ELF-1 (cell line): ENCODE measurements around the gene PICALM.
A peak's percentile ranks its signal among the peaks of the same experiment; 100 is the strongest.
"Not testable (repeated sequence)": the region's sequence is repeated elsewhere in the genome, so short reads cannot be mapped to it uniquely, and the experiment has no call there.

Experiments used
- DNase-seq: peaks from one replicate; pipeline ENCODE4 v3.0.0-alpha.2; 2016; ENCODE audit warnings: low read depth, low spot score

Gene PICALM, protein sequence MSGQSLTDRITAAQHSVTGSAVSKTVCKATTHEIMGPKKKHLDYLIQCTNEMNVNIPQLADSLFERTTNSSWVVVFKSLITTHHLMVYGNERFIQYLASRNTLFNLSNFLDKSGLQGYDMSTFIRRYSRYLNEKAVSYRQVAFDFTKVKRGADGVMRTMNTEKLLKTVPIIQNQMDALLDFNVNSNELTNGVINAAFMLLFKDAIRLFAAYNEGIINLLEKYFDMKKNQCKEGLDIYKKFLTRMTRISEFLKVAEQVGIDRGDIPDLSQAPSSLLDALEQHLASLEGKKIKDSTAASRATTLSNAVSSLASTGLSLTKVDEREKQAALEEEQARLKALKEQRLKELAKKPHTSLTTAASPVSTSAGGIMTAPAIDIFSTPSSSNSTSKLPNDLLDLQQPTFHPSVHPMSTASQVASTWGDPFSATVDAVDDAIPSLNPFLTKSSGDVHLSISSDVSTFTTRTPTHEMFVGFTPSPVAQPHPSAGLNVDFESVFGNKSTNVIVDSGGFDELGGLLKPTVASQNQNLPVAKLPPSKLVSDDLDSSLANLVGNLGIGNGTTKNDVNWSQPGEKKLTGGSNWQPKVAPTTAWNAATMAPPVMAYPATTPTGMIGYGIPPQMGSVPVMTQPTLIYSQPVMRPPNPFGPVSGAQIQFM

DNA sequence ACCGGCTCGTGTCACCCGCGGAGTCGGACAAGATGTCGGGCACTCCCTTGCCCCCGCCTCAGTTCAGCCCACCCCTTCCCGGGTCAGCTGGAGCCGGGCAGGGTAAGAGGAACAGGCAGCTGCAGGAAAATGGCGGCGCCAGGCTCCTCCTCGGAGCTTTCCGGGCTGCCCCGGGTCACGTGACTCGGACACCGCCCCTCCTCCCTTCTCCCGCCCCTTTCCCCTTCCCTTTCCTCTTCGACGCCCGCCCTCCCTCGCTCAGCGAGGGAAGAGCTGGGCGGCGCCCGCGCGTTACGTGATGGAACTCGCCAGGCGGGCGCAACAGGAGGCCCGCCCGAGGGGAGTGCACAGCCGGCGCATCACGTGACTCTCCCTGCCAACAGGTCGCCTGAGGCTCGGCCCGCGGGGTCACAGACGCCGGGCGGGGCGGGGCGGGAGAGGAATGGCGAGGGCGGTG lies at the start of gene PICALM:
PICALM (minus strand) TSS at position 134 of the 457 bp plus-strand sequence. CDS start 304 bp downstream, outside the sequence.
- peak; percentile 99 for DNase-seq

DNA sequence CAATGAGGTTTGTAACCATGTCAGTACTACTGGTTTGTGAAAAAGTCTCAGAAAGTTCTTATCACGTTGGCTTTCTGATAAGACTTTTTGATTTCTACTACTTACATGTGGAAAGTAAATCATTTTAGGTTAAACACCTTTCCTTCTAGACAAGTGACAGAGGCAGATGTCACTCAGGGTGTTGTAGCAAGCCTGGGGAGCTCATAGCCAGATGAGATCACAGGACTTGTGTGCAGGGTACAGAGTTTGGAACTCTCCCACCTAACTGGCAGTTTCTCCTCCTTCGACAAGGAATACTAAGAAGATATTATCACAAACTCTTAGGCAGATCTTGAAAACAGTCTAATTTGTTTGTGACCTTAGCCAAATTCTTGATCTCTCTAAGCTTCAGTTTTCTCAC lies 49.4 kb upstream of the PICALM start:
- no peak for DNase-seq

DNA sequence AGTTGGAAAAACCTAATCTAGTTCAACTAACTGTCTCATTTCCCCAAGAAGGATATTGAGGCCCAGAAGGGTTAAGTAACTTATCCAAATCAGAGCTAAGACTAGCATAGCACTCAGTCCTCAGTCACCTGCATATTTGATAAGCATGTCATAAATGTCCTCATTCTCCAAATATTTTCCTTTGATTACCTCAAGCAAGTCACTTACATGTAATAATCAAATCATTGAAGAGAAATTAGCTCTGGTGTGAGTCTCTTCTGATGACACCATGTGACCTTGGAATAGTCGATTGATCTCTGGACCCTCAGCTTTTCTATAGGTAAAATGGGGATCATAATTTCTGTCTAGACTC lies 48.8 kb upstream of the PICALM start:
- DNase-seq: no peak

DNA sequence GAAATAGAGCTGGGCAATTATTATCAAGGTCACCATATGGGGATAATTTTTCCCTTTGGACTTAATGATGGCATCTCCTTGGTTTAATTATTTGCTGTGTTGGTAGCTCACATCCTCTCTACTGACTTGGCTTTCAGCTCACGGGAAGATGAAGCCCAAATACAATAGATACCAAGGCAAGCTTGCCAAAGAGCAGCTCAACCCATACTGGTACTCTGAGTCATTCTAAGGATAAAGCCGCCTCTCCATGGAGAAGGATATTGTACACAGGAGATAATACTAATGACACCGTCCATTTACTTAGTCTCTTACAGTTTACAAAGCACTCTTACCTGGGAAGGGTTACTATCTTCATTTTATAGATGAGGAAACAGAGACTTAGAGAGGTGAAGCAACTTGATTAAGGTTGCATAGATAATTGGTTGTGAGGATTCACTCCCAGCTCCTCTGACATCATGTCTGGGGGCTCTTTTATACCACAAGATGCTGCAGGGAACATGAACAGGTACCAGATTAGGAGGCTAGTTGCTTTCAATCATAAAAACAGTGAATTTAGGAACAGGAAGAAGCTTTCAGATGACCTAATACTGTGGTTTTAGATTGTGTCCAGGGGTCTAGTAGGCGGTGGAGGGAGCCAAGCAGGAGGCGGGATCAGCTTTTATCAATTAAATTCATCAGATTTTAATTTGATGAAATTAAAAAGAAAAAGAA lies 48.3 kb upstream of the PICALM start:
- no peak for DNase-seq

DNA sequence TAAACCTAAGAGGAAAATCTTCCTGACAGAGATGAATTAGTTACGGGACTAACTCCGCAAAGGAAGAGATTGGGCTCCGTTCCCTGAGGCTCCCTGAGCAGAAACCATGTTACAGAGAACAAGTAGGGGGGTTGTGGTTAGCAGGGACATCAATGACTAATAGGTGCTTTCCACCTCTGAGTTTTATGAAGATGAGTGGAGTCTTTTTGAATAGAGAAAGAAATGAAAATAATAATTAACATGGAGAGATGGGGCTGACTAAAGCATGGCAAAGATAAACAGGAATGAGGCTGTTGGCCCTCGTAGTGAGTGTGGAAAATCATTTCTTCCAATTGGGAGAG lies 47.5 kb upstream of the PICALM start:
- no peak for DNase-seq

DNA sequence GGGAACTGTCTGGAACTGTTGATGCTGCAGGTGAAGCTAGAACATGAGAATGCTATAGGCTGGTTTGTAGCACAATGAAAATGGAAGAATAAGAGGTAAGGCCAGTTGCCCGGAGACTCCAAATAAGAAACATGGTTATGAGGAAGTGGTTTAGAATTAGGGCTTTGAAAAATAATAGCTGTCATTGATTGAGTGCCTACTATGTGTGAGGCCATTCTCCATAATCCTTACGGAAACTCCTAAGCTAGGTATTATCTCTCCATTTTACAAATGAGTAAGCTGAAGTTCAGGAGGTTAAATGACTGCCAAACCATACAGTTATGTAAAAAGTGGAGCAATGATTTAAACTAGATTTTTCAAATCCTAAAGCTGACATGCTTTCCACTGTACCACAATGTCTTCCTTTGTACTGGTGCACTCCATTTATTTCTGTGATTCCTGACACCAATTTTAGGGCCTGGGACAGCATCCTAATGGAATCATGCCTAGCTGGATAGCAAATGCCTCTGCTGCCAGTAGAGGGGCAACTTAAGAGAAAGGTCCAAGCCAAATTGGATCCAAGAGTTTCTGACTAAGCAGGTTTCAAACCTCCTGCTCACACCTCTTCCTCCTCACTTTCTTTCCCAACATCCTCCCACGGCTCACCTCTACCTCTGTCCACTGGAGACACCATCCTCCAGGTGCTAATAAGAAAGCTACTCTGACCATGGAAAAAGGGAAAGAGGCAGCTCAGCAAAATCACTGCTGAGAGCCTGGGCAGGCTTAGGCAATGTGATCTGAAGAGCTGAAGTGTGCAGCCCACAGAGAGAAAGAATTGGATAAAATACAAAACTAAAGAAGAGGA lies 46.9 kb upstream of the PICALM start:
- no peak for DNase-seq

DNA sequence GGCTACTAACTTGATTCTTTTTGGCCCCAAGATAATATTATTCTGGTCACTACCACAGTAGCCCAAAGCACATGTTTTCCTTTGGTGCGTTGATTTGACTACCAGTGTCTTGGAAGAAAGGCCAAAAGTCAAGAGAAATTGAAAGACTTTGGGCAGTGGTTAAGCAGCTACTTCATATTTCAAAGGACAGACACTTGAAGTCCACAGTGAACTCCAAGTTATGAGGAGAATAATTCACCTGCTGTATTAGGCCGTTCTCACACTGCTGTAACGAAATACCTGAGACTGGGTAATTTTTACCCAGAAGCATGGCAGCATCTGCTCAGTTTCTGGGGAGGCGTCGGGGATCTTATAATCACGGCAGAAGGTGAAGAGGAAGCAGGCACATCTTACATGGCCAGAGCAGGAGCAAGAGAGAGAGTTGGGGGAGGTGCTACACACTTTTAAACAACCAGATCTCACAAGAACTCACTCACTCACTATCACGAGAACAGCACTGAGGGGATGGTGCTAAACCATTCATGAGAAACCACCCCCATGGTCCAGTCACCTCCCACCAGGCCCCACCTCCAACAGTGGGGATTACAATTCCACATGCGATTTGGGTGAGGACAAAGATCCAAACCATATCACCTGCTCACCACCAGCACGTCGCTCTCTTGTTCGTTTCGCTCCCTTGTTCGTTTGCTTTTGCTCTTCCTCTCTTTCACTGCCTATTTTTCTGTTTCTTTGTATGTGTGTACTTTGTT lies 40.2 kb upstream of the PICALM start:
- no peak for DNase-seq

DNA sequence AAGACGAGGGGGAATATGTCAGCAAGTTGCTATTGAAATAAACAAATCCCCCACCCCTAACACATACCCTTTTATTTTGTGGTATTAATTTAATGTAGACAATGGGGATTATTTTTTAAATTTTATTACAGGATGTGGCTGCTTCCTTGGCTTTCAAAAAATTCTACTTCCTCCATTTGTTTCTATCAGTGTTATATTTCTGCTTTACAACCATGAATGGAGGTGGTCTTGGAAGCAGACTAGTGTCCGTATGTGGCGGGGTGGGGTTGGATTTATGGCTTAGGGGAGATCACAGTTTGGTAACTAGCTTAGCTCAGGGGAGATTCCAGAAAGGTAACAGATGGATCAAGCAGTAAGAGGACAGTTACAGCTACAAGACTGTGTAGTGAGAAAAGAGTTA lies 39.3 kb upstream of the PICALM start:
- no peak for DNase-seq

DNA sequence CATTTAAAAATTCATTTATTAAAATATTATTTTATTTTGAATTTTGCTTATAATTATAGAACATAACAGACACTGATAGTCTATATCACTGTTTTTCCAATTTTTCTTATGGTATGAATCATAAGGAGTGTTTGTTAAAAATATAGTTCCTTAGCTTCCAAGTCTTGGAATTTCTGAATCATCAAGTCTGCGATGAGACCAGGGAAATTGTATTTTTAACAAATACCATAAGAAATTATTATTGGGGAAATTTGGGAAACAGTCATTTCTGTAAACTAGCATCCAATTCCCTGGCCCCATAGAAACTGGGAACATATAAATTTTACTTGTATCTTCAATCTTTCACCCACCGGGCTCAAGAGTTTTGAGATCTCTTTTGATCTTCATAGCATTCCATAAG lies 38.0 kb upstream of the PICALM start:
- no peak for DNase-seq

DNA sequence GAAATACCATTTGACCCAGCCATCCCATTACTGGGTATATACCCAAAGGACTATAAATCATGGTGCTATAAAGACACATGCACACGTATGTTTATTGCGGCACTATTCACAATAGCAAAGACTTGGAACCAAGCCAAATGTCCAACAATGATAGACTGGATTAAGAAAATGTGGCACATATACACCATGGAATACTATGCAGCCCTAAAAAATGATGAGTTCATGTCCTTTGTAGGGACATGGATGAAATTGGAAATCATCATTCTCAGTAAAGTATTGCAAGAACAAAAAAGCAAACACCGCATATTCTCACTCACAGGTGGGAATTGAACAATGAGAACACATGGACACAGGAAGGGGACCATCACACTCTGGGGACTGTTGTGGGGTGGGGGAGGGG lies 37.1 kb upstream of the PICALM start:
- not testable (repeated sequence) for DNase-seq

DNA sequence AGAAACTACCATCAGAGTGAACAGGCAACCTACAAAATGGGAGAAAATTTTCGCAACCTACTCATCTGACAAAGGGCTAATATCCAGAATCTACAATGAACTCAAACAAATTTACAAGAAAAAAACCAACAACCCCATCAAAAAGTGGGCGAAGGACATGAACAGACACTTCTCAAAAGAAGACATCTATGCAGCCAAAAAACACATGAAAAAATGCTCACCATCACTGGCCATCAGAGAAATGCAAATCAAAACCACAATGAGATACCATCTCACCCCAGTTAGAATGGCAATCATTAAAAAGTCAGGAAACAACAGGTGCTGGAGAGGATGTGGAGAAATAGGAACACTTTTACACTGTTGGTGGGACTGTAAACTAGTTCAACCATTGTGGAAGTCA lies 36.7 kb upstream of the PICALM start:
- DNase-seq: not testable (repeated sequence)

DNA sequence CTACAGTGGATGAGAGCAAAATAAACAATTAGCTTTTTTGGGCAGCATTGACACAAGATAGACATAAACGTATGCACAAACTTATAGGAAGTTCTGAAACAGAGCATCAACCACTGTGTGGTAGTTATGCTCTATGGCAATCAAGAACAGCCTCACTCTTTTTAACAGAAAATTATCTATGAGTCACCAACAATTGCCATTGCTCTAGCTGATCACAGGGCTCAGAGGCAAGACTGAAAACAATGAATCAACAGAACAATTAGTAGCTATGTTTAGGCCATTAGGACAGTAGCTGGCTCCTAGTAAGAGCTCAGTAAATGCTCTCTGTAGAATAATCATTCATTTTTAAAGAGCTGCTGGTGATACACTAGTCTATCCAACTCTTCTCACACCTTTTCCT lies 34.9 kb upstream of the PICALM start:
- no peak for DNase-seq

DNA sequence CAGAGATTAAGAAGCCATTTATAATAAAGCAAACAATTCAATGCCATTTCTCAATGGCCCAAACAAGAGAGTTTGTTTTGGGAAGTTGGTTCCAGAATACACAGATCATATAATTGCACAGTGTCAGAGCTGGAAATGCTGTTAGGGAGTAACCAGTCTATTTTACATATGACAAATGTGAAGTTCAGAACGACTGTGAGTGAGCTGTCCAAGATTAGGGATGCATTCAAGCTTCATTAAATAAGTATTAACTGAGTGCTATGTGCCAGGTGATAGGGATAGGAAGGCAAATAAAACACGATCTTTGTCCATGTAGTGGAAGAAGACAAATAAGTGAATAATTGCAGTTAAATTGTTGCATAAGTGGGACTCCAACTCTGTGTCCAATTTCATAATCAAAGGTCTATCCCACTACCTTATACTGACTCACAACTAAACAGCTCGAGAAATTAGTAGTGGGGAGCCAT lies 33.1 kb upstream of the PICALM start:
- DNase-seq: no peak

DNA sequence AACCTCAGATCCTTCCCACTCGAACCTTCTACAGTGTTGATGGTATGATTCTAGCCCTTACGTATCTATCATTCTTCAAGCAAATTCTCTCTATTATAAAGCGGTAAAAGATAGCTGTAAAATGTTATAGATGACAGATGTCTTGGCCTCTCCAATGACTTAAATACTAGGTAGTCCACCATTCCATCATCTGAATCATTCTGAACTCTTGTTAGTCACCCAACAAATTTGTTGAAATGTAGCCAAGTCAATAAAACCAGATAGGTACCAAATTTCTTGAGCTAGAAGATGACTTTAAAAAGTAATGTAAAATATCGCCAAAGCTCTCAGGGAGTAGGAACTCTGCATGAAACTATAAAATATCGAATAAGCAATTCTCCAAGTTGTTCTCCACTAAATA lies 32.6 kb upstream of the PICALM start:
- DNase-seq: no peak

DNA sequence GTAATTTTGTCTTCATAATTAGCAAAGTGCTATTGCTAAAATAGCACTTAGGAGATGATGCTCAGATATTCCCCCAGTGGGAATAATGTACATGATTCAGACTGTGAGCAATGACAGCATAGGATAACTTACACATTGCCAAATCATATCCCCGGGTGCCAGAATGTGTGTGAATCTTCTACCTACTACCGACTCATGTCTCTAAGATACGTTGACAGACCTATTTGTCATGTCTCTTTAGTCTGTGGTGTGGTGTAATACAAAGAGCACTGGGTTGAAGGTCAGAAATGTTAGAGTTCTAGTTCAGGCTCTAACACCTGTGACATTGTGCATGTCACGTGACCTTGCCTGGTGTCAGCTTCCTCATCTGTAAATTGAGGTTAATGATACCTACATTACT lies 31.0 kb upstream of the PICALM start:
- DNase-seq: no peak

DNA sequence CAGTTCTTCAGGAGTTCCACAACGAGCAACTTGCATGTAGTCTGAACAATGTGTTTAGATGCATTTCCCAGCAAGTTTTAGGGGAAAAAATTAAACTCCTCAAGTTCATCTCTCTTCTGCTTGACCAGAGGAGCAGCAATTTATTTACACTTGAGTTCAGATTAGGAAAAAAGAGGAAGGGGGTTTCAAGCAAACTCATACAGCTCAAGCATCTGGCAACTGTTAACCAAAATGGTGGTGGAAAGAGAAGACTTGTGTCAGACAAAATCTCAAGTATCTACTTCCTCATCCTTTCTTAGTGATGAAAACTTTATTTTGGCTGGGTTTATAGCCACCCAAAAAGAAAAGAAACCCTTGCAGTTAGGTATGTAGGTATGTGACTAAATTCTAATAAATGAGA lies 29.1 kb upstream of the PICALM start:
- DNase-seq: no peak

DNA sequence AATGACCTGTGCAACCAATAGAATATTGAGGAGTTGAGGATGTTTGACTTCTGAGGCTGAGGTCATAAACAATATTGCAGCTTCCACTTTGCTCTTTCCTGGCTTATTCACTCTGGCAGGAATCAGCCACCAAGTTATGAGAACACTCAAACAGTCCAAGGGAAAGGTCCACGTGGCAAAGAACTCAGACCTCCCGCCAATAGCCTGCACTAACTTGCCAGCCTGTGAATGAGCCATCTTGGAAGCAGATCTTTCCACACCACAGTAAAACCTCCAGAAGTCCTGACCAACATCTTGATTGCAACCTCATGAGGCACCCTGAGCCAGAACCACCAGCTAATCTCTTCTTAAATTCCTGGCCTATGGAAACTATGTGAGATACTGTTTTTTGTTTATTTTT lies 22.7 kb upstream of the PICALM start:
- no peak for DNase-seq

DNA sequence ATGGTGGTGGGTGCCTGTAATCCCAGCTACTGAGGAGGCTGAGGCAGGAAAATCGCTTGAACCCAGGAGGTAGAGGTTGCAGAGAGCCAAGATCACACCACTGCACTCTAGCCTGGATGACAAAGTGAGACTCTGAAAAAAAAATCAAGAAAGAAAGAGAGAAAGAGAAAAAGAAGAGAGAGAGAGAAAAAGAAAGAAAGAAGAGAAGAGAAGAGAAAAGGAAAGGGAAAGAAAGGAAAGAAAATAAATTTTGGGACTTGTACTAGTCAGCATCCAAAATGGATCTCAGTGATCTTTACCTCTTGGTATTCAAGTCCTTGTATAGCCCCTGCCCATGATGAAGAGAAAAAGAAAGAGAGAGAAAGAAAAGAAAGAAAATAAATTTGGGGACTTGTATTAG lies 22.2 kb upstream of the PICALM start:
- no peak for DNase-seq

DNA sequence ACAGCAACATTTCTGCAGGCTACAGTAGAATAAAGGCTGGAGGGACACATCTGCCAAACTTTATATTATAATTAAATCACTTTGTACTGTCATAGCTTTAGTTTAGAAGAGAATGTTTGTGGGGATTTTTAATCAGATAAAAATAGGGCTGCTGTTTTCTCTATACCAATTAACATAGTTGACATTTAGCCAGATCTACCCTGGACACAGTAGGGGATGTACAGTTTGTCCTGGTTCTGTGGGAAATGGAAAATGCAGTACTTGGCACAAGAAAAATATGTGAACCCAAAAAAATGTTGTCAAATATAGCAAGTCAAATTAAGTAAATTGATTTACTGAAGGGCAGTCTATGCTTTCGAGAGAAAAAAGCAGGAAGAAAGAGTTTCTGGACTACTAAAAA lies 20.8 kb upstream of the PICALM start:
- no peak for DNase-seq

DNA sequence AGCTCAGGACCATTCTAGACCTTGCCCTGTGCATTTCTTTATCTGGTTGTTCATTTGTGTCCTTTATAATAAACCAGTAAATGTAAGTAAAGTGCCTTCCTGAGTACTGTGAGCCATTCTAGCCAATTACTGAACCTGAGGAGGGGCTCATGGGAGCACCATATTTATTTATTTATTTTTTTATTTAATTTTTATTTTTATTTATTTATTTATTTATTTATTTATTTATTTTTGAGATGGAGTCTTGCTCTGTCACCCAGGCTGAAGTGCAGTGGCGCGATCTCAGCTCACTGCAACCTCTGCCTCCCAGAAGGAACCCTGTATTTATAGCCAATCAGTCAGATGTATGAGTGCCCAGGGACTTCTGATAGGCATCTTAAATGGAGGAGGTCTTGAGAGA lies 18.8 kb upstream of the PICALM start:
- not testable (repeated sequence) for DNase-seq

DNA sequence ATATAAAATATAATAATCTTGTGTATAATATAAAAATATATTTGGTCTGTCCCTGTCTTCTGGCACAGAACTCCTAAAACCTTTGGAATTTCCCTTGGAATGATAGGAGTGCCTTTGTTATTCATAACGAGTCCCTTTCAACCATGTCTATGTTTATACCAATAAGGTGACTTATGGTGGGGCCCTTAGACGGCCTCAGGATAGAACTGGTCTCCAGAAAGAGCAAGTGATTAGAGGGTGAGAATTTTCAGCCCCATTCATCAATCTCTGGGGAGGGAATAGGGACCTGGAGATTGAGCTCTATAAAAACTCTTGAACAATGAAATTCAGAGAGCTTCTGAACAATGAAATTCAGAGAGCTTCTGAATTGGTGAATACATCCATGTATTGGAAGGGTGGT lies 18.4 kb upstream of the PICALM start:
- no peak for DNase-seq
